Chondrocyte (in vitro differentiated cells): ENCODE data around the gene HSD11B1. TPM values are rescaled to one million over a fixed set of nuclear protein-coding genes. Genes with fewer than 3 reads are reported as not detected.

Experiments used
- DNase-seq: peaks from one replicate; pipeline ENCODE4 v3.0.0; 2021; ENCODE audit warnings: mixed read lengths, low spot score
- H3K27ac Mint-ChIP-seq: one replicate; pipeline ENCODE4 v1.8.0; 2021; ENCODE audit warnings: mild to moderate bottlenecking, moderate library complexity, mixed read lengths; ENCODE audit not compliant: unreplicated experiment
- H3K27me3 Mint-ChIP-seq: 2 replicates; pipeline ENCODE4 v1.8.0; 2021; ENCODE audit warnings: low read depth, mixed read lengths
- H3K36me3 Mint-ChIP-seq: 2 replicates; pipeline ENCODE4 v1.8.0; 2021; ENCODE audit warnings: low read depth, mixed read lengths
- H3K4me1 Mint-ChIP-seq: 2 replicates; pipeline ENCODE4 v1.8.0; 2021; ENCODE audit warnings: low read depth, mild to moderate bottlenecking, mixed read lengths
- H3K4me3 Mint-ChIP-seq: one replicate; pipeline ENCODE4 v1.8.0; 2021; ENCODE audit warnings: mild to moderate bottlenecking, moderate library complexity, mixed read lengths; ENCODE audit not compliant: unreplicated experiment
- H3K9me3 Mint-ChIP-seq: 2 replicates; pipeline ENCODE4 v1.8.0; 2021; ENCODE audit warnings: low read depth, mixed read lengths
- CTCF ChIP-seq: fragments of 200-600 bp; sonication (generic); IDR thresholded peaks from 2 replicates; pipeline ENCODE4 v1.5.0; 2021; ENCODE audit warnings: antibody characterized with exemption, mild to moderate bottlenecking, moderate library complexity
- total RNA-seq: library from RNA; stranded (reverse); gene quantifications from 3 replicates; pipeline ENCODE4 v1.2.1, GENCODE V29; 2021

Gene HSD11B1
- total RNA-seq, 1 donor from 2014 or later: not detected

DNA sequence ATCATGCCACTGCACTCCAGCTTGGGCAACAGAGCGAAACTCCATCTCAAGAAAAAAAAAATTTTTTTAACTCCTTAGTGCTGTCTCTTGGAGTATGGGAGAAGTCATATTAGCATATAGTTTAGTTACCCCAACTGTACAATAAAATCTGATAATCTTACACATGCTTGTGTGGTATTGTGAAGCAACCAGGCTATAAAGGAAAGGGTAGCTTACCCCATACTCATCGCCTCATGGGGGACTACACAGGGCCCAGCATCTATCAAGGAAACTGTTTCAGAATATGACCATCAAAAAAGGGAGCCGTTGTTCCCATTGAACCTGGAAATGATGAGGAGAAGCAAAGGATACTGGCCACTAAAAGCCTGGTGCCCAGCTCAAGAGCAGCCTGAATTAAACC is 48.2 kb downstream of the HSD11B1 start:
- no peak for TF ChIP-seq CTCF
- DNase-seq: no peak
- H3K36me3 Mint-ChIP-seq: no peaks in the 10 kb centered on the region
- no peak overlapping the region for H3K4me3 Mint-ChIP-seq
- peaks cover 43% of the 10 kb centered on the region for H3K27me3 Mint-ChIP-seq
- no peaks in the 10 kb centered on the region for H3K9me3 Mint-ChIP-seq
- H3K4me1 Mint-ChIP-seq: peaks cover 5% of the 10 kb centered on the region
- no peak overlapping the region for H3K27ac Mint-ChIP-seq

- H3K27ac Mint-ChIP-seq: no peak overlapping the region
- no peak overlapping the region for H3K4me3 Mint-ChIP-seq
- no peaks in the 10 kb centered on the region for H3K36me3 Mint-ChIP-seq
- no peak for TF ChIP-seq CTCF
- H3K27me3 Mint-ChIP-seq: peaks cover 53% of the 10 kb centered on the region
- no peaks in the 10 kb centered on the region for H3K4me1 Mint-ChIP-seq
- DNase-seq: no peak
- H3K9me3 Mint-ChIP-seq: no peaks in the 10 kb centered on the region
These were observed 50.6 kb downstream of the HSD11B1 start for GRCh38 chr1:209755256-209755655.

DNA sequence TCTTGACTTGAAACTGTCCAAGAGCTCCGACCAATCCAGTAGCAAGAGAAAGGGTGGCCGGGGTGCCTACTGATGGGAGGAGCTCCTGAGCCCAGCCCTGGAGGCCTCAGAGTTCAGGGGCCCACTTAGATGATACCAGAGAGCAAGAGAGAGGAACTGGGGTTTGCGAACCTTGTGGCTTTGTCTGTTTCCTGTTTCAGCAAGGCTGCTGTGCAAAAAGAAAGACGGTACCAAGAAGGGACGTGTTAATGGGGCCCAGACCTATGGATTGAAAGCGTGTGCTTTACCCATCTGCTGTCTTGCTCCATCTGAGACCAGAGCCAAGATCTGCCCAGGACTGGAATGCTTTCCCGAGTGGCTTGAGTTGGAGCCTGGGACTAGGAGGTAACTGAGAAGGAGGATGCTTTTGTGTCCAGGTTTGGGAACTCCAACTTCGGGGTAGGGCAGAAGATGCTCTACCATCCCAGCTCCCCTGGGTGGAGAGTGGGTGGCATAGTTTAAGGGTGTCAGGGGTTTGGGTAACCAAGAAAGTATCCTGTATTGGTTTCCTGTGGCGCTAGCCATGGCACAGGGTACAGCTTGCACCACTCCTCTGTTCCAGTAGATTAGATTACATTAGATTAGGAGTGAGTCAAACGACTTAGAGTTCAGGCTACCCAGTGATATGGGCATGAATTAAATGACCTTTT is 51.4 kb downstream of the HSD11B1 start, which contains the start of gene TRAF3IP3:
TSS of gene TRAF3IP3 (plus strand) at position 128 of the 689 bp plus-strand sequence. CDS start 3,987 bp downstream, outside the sequence.
- Mint-ChIP-seq H3K9me3 (no peaks in the 10 kb centered on the region), H3K4me1 (no peaks in the 10 kb centered on the region), H3K4me3 (no peak within 1 kb of the TSS), H3K27ac (no peak within 1 kb of the TSS), H3K27me3 (peaks cover 52% of the 10 kb centered on the region), H3K36me3 (no peaks in the 10 kb centered on the region)
- TF ChIP-seq CTCF: no peak
- no peak for DNase-seq

- Mint-ChIP-seq H3K4me3 (no peak overlapping the region), H3K9me3 (no peaks in the 10 kb centered on the region), H3K27ac (no peak overlapping the region), H3K27me3 (peaks cover 53% of the 10 kb centered on the region), H3K4me1 (no peaks in the 10 kb centered on the region), H3K36me3 (no peaks in the 10 kb centered on the region)
- no peak for TF ChIP-seq CTCF
- DNase-seq: no peak
These were observed 52.2 kb downstream of the HSD11B1 start for GRCh38 chr1:209756615-209757445.

DNA sequence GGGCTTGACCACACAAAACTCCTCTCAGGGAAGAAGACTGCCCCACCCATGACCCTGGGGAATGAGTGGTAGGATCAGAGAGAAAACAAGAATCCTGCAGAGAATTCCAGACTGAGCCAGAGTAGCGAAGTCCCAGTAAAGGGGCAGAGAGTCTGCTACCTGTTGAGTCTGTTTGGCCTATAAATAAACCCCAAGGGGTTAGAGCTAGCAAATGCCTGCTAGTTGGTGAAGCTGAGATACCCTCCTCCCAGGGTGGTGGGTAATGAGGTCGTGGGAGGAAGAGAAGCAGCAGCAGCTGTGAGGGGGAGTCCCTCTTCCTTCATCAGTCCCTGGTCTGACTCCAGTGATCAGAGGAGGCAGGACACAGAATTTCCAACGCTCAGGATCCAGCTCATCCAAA is 53.8 kb downstream of the HSD11B1 start:
- H3K27me3 Mint-ChIP-seq: peaks cover 59% of the 10 kb centered on the region
- no peaks in the 10 kb centered on the region for H3K36me3 Mint-ChIP-seq
- no peaks in the 10 kb centered on the region for H3K9me3 Mint-ChIP-seq
- H3K4me1 Mint-ChIP-seq: no peaks in the 10 kb centered on the region
- no peak for DNase-seq
- H3K4me3 Mint-ChIP-seq: no peak overlapping the region
- no peak for TF ChIP-seq CTCF
- H3K27ac Mint-ChIP-seq: no peak overlapping the region
